IMR-90 (cell line): Measurements from ENCODE around the gene PLD6.

Experiments used
- BHLHE40 ChIP-seq: fragments of 150-350 bp; IDR thresholded peaks from 2 replicates; pipeline ENCODE4 v1.6.1; 2016; ENCODE audit warnings: mild to moderate bottlenecking, low read depth, low read length
- CEBPB ChIP-seq: IDR thresholded peaks from 2 replicates; pipeline ENCODE4 v1.6.1; 2012; ENCODE audit warnings: low read depth, low read length, improper control_type of control experiment
- MAFK ChIP-seq: IDR thresholded peaks from 2 replicates; pipeline ENCODE4 v1.6.1; 2012; ENCODE audit warnings: low read depth, low read length, improper control_type of control experiment
- MAZ ChIP-seq: IDR thresholded peaks from 2 replicates; pipeline ENCODE4 v1.6.1; 2012; ENCODE audit warnings: low read depth, mild to moderate bottlenecking, low read length, improper control_type of control experiment, moderate library complexity, borderline replicate concordance
- NFE2L2 ChIP-seq: fragments of 150-350 bp; IDR thresholded peaks from 2 replicates; pipeline ENCODE4 v1.6.1; 2016; ENCODE audit warnings: low read depth, mild to moderate bottlenecking, low read length
- POLR2A ChIP-seq: IDR thresholded peaks from 2 replicates; pipeline ENCODE4 v1.6.1; 2012; ENCODE audit warnings: mild to moderate bottlenecking, low read depth, low read length
- RAD21 ChIP-seq: IDR thresholded peaks from 2 replicates; pipeline ENCODE4 v1.6.1; 2012; ENCODE audit warnings: low read length, improper control_type of control experiment
- RCOR1 ChIP-seq: IDR thresholded peaks from 2 replicates; pipeline ENCODE4 v1.6.1; 2012; ENCODE audit warnings: mild to moderate bottlenecking, low read length, improper control_type of control experiment; ENCODE audit not compliant: insufficient replicate concordance
- RFX5 ChIP-seq: IDR thresholded peaks from 2 replicates; pipeline ENCODE4 v1.8.0; 2012; ENCODE audit warnings: low read depth, mild to moderate bottlenecking, low read length, moderate library complexity
- SMC3 ChIP-seq: fragments of 150-350 bp; IDR thresholded peaks from 2 replicates; pipeline ENCODE4 v1.6.1; 2016; ENCODE audit warnings: low read depth, mild to moderate bottlenecking, antibody characterized with exemption, low read length, moderate library complexity
- TF ChIP-seq, protein P1 (sequence below): conservative IDR thresholded peaks from 2 replicates; pipeline ENCODE4 v1.5.1; 2012; ENCODE audit warnings: mild to moderate bottlenecking, low read depth, low read length, improper control_type of control experiment
- TF ChIP-seq, protein P2 (sequence below): fragments of 150-350 bp; IDR thresholded peaks from 2 replicates; pipeline ENCODE4 v1.6.1; 2016; ENCODE audit warnings: low read depth, mild to moderate bottlenecking, low read length, moderate library complexity, borderline replicate concordance

- TF ChIP-seq MAFK (no peak), POLR2A (no peak), MAZ (no peak), RAD21 (no peak), RCOR1 (no peak), BHLHE40 (no peak), NFE2L2 (no peak), CEBPB (no peak), SMC3 (no peak), RFX5 (no peak)
- TF ChIP-seq, protein P1, sequence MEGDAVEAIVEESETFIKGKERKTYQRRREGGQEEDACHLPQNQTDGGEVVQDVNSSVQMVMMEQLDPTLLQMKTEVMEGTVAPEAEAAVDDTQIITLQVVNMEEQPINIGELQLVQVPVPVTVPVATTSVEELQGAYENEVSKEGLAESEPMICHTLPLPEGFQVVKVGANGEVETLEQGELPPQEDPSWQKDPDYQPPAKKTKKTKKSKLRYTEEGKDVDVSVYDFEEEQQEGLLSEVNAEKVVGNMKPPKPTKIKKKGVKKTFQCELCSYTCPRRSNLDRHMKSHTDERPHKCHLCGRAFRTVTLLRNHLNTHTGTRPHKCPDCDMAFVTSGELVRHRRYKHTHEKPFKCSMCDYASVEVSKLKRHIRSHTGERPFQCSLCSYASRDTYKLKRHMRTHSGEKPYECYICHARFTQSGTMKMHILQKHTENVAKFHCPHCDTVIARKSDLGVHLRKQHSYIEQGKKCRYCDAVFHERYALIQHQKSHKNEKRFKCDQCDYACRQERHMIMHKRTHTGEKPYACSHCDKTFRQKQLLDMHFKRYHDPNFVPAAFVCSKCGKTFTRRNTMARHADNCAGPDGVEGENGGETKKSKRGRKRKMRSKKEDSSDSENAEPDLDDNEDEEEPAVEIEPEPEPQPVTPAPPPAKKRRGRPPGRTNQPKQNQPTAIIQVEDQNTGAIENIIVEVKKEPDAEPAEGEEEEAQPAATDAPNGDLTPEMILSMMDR, result no peak
- TF ChIP-seq, protein P2, sequence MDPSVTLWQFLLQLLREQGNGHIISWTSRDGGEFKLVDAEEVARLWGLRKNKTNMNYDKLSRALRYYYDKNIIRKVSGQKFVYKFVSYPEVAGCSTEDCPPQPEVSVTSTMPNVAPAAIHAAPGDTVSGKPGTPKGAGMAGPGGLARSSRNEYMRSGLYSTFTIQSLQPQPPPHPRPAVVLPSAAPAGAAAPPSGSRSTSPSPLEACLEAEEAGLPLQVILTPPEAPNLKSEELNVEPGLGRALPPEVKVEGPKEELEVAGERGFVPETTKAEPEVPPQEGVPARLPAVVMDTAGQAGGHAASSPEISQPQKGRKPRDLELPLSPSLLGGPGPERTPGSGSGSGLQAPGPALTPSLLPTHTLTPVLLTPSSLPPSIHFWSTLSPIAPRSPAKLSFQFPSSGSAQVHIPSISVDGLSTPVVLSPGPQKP, result no peak
Measured at GRCh38 chr17:17216776-17217175, 10.6 kb upstream of the PLD6 start.
